Central memory CD8-positive, alpha-beta T cell (primary cell): Measurements from ENCODE around the gene AURKAIP1.
"Not testable (repeated sequence)": the region's sequence is repeated elsewhere in the genome, so short reads cannot be mapped to it uniquely, and the experiment has no call there.

ENCODE experiments used
- ATAC-seq: fragments of 150-1000 bp; cut with Tn5 transposase; replicated peaks from 2 replicates; pipeline ENCODE4 v1.10.0; 2022; ENCODE audit warnings: mild to moderate bottlenecking, moderate FRiP score, moderate number of reproducible peaks; ENCODE audit not compliant: poor library complexity, severe bottlenecking; ENCODE audit errors: extremely low read depth
- DNase-seq, 2 donors: peaks; one replicate each; pipeline ENCODE4 v3.0.0; 2021; ENCODE audit warnings: low spot score in 2 of 2
- H3K27ac Mint-ChIP-seq: one replicate; pipeline ENCODE4 v1.8.0; 2022; ENCODE audit warnings: low read depth, mild to moderate bottlenecking, moderate library complexity, mixed read lengths
- H3K27me3 Mint-ChIP-seq: one replicate; pipeline ENCODE4 v1.8.0; 2022; ENCODE audit warnings: mixed read lengths
- H3K36me3 Mint-ChIP-seq: one replicate; pipeline ENCODE4 v1.8.0; 2022; ENCODE audit warnings: mild to moderate bottlenecking, moderate library complexity, mixed read lengths; ENCODE audit not compliant: insufficient read depth
- H3K4me1 Mint-ChIP-seq: one replicate; pipeline ENCODE4 v1.8.0; 2022; ENCODE audit warnings: mixed read lengths
- H3K4me3 Mint-ChIP-seq: one replicate; pipeline ENCODE4 v1.8.0; 2022; ENCODE audit warnings: mild to moderate bottlenecking, moderate library complexity, mixed read lengths
- H3K9me3 Mint-ChIP-seq: one replicate; pipeline ENCODE4 v1.8.0; 2022; ENCODE audit warnings: mixed read lengths

The AURKAIP1 gene

DNA sequence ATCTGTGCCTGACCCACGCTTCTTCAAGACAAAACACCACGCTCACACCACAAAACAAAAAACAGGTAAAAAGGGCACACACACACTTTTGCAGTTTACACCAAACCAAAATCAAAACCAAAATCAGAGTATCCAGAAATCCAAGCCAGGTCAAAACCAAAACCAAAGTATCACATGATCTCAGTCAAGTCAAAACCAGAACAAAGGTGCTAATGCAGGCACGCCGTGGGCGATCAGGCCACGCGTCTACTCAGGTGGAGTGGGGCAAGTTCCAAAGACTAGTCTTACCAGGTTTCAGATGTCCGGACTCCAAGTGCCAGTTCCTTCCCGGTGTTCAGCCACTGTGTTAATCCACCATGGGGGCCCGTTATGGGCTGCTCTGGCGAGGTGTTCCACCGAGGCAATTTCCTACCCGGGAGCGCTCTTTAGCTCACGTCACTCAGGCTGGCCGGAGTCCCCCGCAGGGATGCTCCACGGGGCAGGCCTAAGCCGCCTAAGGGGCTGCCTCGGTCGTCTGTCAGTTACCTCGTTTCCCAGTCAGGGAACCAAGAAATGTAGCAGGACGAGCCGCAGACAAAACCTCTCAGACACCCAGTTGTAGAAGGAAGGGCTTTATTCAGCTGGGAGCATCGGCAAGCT lies 42.9 kb upstream of the AURKAIP1 start:
- H3K4me1 Mint-ChIP-seq, H3K36me3 Mint-ChIP-seq, DNase-seq, H3K4me3 Mint-ChIP-seq, H3K27ac Mint-ChIP-seq, ATAC-seq, H3K9me3 Mint-ChIP-seq: not testable (repeated sequence)
- peaks cover 11% of the 10 kb centered on the region for H3K27me3 Mint-ChIP-seq

DNA sequence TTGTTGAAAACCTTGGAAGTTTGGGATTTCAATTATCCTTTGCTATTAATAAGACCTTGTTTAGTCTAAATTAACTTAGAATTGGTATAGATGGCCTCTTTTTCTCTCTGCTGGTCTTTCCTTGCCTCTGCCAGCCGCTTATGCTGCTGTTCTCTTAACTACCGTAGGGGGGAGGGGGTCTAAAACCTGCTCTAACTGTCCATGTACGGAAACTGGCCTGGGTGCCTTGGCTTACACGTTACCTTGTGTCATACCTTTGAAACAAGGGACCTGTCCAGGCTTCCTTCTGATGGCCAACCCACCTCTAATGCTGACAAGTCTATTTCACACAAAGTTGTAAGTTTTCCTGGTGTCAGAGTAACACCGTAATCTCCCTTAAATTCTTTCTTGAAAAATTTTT lies 42.4 kb upstream of the AURKAIP1 start:
- not testable (repeated sequence) for H3K4me3 Mint-ChIP-seq, H3K36me3 Mint-ChIP-seq, H3K4me1 Mint-ChIP-seq, H3K27ac Mint-ChIP-seq, H3K27me3 Mint-ChIP-seq, DNase-seq, ATAC-seq, H3K9me3 Mint-ChIP-seq

DNA sequence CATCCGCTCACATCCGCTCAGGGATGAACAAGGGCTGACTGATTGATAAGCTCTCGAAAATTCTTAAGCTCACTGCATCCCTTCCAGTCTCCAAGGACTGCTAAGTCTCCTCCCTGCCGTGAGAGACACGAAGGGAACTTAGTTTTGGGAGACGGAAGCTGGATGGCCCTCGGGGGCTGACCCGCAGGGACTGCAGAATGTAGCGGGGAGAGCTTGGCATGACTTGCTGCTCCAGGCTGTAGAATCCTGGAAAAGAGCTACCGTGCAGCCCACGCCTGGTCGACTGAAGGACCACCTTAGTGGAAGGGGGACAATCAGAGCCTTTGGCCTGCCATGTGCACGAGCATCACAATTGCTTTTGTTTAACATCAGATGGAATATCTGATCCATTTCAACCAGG lies 40.7 kb upstream of the AURKAIP1 start:
- Mint-ChIP-seq H3K4me3 (no peak overlapping the region), H3K27ac (no peak overlapping the region), H3K9me3 (no peaks in the 10 kb centered on the region), H3K36me3 (peaks cover 2% of the 10 kb centered on the region), H3K4me1 (no peaks in the 10 kb centered on the region), H3K27me3 (no peaks in the 10 kb centered on the region)
- DNase-seq: no peak
- no peak for ATAC-seq

DNA sequence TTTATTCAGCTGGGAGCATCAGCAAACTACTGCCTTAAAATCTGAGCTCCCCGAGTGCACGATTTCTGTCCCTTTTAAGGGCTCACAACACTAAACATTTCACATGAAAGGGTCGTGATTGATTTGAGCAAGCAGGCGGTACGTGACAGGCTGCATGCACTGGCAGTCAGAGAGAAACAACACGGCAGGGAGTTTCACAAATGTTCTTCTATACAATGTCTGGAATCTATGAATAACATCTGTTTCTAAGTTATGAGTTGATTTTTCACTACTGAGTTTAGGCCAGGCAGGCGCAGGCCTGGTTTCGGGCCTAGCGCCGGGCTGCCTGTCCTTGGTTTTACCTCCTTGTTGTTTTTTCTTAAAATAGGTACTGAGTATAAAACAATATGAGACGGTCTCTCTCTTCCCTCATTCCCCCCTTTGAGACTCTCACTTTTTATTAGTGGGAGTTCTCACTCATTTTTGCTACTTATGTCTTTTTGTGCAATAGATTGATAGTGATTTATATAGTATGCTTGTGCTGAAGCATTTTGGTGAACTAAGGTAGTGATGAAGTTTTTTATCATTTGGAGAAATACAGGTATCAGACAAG lies 37.4 kb upstream of the AURKAIP1 start:
- ATAC-seq, H3K4me3 Mint-ChIP-seq, H3K27ac Mint-ChIP-seq: not testable (repeated sequence)

DNA sequence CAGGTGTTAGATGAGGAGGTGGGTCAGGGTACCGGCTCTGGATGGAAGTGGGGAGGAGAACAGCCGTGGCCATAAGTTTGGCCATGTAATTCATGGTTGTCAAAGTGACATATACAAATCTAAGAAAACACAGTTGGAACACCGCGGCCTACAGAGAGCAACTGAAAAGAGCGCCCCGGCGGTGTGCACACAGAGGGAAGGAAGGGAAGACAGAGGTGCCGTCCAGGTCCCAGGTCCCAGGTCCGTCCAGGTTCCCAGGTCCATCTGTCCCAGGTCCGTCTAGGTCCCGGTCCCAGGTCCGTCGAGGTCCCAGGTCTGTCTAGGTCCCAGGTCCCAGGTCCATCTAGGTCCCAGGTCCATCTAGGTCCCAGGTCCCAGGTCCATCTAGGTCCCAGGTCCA lies 36.6 kb upstream of the AURKAIP1 start:
- DNase-seq: no peak
- Mint-ChIP-seq H3K36me3 (peaks cover 11% of the 10 kb centered on the region), H3K9me3 (no peaks in the 10 kb centered on the region), H3K4me1 (peaks cover 6% of the 10 kb centered on the region), H3K27ac (peak overlapping the region; percentile 76), H3K4me3 (no peak overlapping the region), H3K27me3 (no peaks in the 10 kb centered on the region)
- no peak for ATAC-seq

More for the DNA sequence above, 37.4 kb upstream of the AURKAIP1 start:
- H3K4me1 Mint-ChIP-seq, H3K9me3 Mint-ChIP-seq, H3K27me3 Mint-ChIP-seq, H3K36me3 Mint-ChIP-seq, DNase-seq: not testable (repeated sequence)

DNA sequence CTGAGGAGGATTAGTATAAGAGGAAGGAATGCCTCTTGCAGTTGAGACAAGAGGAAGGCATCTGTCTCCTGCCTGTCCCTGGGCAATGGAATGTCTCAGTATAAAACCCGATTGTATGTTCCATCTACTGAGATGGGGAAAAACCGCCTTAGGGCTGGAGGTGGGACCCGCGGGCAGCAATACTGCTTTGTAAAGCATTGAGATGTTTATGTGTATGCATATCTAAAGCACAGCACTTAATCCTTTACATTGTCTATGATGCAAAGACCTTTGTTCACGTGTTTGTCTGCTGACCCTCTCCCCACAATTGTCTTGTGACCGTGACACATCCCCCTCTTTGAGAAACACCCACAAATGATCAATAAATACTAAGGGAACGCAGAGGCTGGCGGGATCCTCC lies 35.2 kb upstream of the AURKAIP1 start:
- DNase-seq, H3K27ac Mint-ChIP-seq, H3K9me3 Mint-ChIP-seq, H3K4me3 Mint-ChIP-seq, H3K27me3 Mint-ChIP-seq, ATAC-seq: not testable (repeated sequence)
- peaks cover 16% of the 10 kb centered on the region for H3K4me1 Mint-ChIP-seq
- H3K36me3 Mint-ChIP-seq: peaks cover 19% of the 10 kb centered on the region

DNA sequence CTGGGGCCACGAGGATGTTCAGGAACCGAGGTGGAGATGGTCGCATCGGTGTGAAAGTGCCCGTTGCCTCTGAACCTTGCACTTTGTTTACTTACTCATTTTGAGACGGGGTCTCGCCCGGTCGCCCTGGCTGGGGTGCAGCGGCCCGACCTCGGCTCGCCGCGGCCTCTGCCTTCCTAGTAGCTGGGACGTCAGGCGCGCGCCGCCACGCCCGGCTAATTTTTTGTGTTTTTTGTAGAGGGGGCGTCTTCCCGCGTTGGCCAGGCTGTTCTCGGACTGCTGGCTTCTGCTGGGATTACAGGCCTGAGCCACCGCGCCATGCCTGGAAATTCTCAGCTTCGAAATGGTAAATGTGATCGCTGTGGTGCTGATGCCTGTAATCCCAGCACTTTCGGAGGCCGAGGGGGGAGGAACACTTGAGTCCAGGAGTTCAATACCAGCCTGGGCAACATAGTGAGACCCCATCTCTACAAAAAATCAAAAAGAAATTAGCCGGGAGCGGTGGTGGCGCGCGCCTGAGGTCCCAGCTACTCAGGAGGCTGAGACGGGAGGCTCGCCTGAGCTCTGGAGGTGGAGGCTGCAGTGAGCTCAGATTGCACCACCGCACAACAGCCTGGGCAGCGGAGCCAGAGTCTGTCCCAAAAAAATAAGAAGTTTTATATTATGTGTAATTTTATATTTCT lies 32.8 kb upstream of the AURKAIP1 start:
- H3K9me3 Mint-ChIP-seq: no peaks in the 10 kb centered on the region
- peak; percentile 38 for ATAC-seq
- peaks cover 23% of the 10 kb centered on the region for H3K4me1 Mint-ChIP-seq
- H3K4me3 Mint-ChIP-seq: peak overlapping the region; percentile 90
- H3K27me3 Mint-ChIP-seq: no peaks in the 10 kb centered on the region
- H3K27ac Mint-ChIP-seq: peak overlapping the region; percentile 92
- no peak for DNase-seq
- H3K36me3 Mint-ChIP-seq: peaks cover 38% of the 10 kb centered on the region

DNA sequence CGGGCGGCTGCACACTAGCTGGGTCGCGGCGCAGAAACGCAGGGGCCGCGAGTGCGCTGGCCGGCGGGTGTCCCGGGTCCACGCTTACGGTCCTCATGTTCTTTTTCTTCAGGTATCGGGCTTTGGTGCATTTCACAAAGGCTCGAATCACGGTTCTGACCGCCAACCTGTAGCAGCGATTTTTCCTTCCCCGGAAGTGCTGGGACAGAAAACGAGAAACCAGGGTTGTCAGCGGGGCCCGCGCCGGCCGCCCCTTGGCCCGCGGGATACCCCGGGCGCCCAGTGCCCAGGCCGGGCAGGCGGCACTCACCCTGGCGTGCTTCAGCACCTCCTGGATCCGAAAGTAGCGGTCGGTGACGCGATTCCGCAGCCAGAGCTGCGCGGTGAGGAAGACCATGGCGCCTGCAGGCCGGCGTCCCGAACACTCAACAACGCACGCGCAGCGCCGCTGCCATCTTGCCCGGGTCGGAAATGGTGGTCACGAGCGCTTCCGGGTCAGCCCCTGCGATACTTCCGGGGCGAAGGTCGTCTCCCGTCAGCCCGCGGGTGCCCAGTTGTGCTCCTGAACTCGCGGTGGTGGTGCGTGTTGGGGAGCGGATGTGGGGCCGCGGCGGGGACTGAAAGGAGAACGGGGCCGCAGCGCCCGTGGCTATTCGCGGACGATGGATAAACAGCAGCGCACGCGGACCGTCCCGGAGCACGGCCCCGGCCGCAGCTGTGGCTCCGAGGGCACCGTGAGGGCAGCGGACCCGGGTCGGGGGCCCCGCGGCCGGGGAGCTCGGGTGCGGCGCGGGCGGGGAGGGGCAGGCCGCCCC lies 32.0 kb upstream of the AURKAIP1 start, which contains the start of gene MRPL20:
Gene MRPL20, minus strand, starts transcription at position 473 of the 815 bp plus-strand sequence. Its CDS starts 76 bp downstream, at position 397.
- Mint-ChIP-seq H3K4me3 (peak within 1 kb of the TSS; percentile 90), H3K36me3 (peaks cover 44% of the 10 kb centered on the region), H3K9me3 (no peaks in the 10 kb centered on the region), H3K27me3 (no peaks in the 10 kb centered on the region), H3K27ac (peak within 1 kb of the TSS; percentile 92), H3K4me1 (peaks cover 23% of the 10 kb centered on the region)
- peak; percentile 90 to 91 for DNase-seq
- ATAC-seq: peak; percentile 96

DNA sequence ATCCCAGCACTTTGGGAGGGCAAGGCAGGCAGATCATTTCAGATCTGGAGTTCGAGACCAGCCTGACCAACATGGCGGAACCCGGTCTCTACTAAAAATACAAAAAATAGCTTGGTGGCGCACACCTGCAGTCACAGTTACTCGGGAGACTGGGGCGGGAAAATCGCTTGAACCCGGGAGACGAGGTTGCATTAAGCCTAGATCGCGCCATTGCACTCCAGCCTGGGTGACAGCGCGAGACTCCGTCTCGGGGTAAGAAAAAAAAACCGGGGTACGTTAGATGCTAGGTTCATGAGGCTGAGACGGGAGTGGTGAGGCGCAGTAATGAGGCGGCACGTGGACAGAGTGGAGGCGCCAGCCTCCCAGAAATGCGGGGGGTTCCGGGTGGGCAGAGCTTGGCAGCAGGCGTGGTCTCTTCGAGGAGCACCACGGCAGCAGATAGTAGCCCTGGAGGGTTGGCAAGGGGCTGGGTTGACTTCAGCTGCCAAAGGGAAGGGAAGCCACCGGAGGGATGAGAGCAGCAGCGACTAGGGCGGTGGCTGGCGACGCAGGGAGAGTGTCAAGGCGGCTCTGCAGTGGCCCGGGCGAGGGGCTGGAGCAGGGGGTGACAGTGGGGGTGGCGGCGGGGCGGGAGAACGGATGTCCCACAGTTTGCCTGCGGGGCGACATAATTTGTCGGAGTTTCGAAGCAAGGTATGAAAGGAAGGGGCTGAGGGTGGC lies 31.3 kb upstream of the AURKAIP1 start:
- H3K36me3 Mint-ChIP-seq: peaks cover 47% of the 10 kb centered on the region
- H3K27me3 Mint-ChIP-seq: no peaks in the 10 kb centered on the region
- DNase-seq (no peak), ATAC-seq (no peak)
- H3K4me1 Mint-ChIP-seq: peaks cover 27% of the 10 kb centered on the region
- peak overlapping the region; percentile 90 for H3K4me3 Mint-ChIP-seq
- peak overlapping the region; percentile 92 for H3K27ac Mint-ChIP-seq
- no peaks in the 10 kb centered on the region for H3K9me3 Mint-ChIP-seq

DNA sequence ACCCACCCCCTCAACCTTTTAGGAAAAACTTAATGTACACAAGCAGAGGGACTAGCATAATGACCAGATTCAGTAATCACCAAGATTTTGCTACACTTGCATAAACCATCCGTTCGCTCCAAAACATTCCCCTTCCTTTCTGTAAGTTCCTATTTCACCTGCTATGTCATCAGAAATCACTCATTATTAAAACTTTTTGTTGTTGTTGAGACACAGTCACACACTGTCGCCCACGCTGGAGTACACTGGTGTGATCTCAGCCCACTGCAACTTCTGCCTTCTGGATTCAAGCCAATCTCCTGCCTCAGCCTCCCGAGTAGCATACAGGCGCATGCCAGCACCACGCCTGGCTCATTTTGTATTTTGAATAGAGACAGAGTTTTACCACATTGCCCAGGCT lies 28.6 kb upstream of the AURKAIP1 start:
- H3K4me1 Mint-ChIP-seq: peaks cover 43% of the 10 kb centered on the region
- H3K36me3 Mint-ChIP-seq: peaks cover 57% of the 10 kb centered on the region
- H3K4me3 Mint-ChIP-seq: no peak overlapping the region

DNA sequence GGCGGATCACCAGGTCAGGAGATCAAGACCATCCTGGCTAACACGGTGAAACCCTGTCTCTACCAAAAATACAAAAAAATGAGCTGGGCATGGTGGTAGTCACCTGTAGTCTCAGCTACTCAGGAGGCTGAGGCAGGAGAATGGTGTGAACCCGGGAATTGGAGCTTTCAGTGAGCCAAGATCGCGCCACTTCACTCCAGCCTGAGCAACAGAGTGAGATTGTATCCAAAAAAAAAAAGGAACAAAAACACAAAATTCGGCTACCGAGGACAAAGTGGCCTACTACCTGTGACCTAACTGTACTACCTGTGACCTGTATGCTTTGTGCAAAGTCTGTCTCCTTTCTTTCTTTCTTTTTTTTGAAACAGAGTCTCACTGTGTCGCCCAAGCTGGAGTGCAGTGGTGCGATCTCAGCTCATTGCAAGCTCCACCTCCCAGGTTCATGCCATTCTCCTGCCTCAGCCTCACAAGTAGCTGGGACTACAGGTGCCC lies 27.9 kb upstream of the AURKAIP1 start:
- H3K27ac Mint-ChIP-seq, DNase-seq, ATAC-seq, H3K4me3 Mint-ChIP-seq, H3K9me3 Mint-ChIP-seq, H3K27me3 Mint-ChIP-seq: not testable (repeated sequence)
- Mint-ChIP-seq H3K36me3 (peaks cover 59% of the 10 kb centered on the region), H3K4me1 (peaks cover 43% of the 10 kb centered on the region)

More for the DNA sequence above, 28.6 kb upstream of the AURKAIP1 start:
- ATAC-seq: no peak
- H3K9me3 Mint-ChIP-seq: no peaks in the 10 kb centered on the region
- H3K27ac Mint-ChIP-seq: peak overlapping the region; percentile 52
- H3K27me3 Mint-ChIP-seq: no peaks in the 10 kb centered on the region
- no peak for DNase-seq
